Activated T-helper 1 cell treated with anti-CD3 and anti-CD28 coated beads, Interleukin-12 subunit alpha, Interleukin-12 subunit beta, Interleukin-2, Interleukin-4 antibody, amounts not matched to agents 30 ng/mL and 10 ng/mL and 1 ng/mL, durations not matched to agents 14 hours and 24 hours and 36 hours (primary cell): ENCODE data around the gene COL18A1. TPM values are rescaled to one million over a fixed set of nuclear protein-coding genes. Genes with fewer than 3 reads are reported as not detected.

ENCODE experiments used
- DNase-seq: peaks from one replicate; pipeline ENCODE4 v3.0.0; 2021; ENCODE audit warnings: low spot score
- H3K27ac Mint-ChIP-seq: one replicate; pipeline ENCODE4 v1.8.0; 2021; ENCODE audit warnings: mild to moderate bottlenecking, mixed read lengths
- H3K27me3 Mint-ChIP-seq: one replicate; pipeline ENCODE4 v1.8.0; 2022; ENCODE audit warnings: mild to moderate bottlenecking, moderate library complexity, mixed read lengths; ENCODE audit not compliant: insufficient read depth
- H3K36me3 Mint-ChIP-seq: one replicate; pipeline ENCODE4 v1.8.0; 2021; ENCODE audit warnings: low read depth, mixed read lengths
- H3K4me1 Mint-ChIP-seq: one replicate; pipeline ENCODE4 v1.8.0; 2021; ENCODE audit warnings: low read depth, mixed read lengths
- H3K4me3 Mint-ChIP-seq: one replicate; pipeline ENCODE4 v1.8.0; 2021; ENCODE audit warnings: mild to moderate bottlenecking, moderate library complexity, mixed read lengths
- H3K9me3 Mint-ChIP-seq: one replicate; pipeline ENCODE4 v1.8.0; 2021; ENCODE audit warnings: mixed read lengths
- intact Hi-C: fragments of 100-400 bp; cut with micrococcal nuclease; formaldehyde crosslinking; loops from one replicate; pipeline ENCODE4 v1.15.1; 2024
- total RNA-seq: library from RNA; stranded (reverse); gene quantifications from 2 replicates; pipeline ENCODE4 v1.2.3, GENCODE V29; 2022

COL18A1 gene
- total RNA-seq, 1 donor from 2014 or later: 2.1 TPM

GRCh38 chr21:45420061-45421041, 15.4 kb downstream of the COL18A1 start:
- Mint-ChIP-seq H3K4me1 (no peaks in the 10 kb centered on the region), H3K27ac (no peak overlapping the region), H3K4me3 (no peak overlapping the region), H3K27me3 (no peaks in the 10 kb centered on the region), H3K9me3 (no peaks in the 10 kb centered on the region), H3K36me3 (no peaks in the 10 kb centered on the region)
- no peak for DNase-seq
- intact Hi-C loops: no loop called here

DNA sequence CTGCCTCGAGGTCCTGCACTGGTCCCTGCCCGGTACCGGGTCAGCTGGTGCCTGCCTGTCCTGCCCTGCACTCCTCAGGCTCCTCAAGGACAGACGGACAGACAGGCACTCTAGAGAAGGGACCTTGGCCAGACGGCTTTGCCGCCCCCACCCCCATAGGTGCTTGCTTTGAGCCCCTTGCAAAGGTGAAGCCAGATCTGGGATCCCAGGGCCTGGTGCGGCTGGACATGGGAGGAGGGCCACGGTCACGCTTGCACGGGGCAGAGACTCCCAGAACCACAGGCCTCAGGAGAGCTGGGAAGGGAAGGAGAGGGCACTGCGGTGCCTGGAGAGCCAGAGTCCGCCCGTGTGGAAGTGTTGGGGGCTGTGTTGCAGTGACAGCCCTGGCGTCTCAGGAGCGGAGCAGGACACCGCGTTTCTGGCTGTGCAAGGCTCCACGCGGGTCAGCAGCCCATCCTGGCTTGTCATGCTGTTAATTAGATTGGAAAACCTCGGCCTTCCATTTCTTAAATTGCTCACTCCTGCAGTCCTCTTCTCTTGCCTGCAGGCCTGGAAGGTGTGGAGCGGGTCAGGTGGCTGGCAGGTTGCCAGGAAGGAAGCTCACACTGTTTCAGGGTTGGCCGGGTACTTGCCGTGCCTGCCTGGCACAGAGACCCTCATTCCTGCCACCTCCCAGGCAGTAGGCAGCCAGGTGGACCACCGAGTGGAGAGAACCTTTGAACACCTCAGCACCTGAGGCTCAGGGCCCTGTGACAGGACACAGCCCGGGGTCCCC, 16.3 kb downstream of the COL18A1 start:
- H3K27me3 Mint-ChIP-seq: no peaks in the 10 kb centered on the region
- no peak overlapping the region for H3K4me3 Mint-ChIP-seq
- no peak for DNase-seq
- H3K27ac Mint-ChIP-seq: no peak overlapping the region
- no peaks in the 10 kb centered on the region for H3K9me3 Mint-ChIP-seq
- no peaks in the 10 kb centered on the region for H3K4me1 Mint-ChIP-seq
- H3K36me3 Mint-ChIP-seq: no peaks in the 10 kb centered on the region
- intact Hi-C loops: no loop called here

DNA sequence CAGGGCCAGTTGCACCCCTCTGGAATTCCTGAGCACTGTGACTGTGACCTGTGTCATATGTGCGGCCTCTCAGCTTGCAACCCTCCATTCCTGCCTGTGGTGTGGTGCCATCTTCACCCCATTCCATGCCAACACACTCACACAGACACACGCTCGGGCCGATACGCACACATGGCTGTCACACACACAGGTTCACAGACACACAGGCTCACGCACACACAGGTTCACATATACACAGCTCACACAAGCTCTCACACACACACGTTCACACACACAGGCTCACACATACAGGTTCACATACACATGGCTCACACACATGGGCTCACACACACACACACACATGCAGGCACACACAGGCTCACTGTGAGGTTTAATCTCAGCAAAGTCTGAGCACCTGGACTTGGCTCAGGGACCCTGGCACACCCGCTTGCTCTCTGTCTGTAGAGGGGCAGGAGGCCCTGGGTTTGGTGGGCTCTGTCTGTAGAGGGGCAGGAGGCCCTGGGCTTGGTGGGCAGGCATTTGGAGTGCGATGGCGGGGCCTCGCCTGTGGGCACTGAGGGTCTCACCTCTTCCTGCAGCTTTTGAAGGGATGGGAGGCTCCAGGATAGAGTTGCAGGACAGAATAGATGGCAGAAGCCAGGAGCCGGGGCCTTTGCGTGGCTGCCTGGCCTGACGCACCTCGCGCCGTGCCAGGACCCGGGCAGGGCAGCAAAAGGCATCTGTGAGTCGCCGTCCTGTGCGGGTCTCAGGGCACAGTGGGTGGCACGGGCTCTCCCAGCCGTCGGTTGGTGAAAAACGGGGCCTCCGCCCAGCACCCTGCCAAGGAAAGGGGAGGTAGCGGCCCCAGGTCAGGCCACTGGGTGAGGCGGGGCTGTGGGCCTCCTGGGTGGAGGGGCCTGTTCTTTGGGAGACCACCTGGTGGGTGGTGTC, 17.1 kb downstream of the COL18A1 start:
- H3K4me1 Mint-ChIP-seq: no peaks in the 10 kb centered on the region
- intact Hi-C loops: no loop called here
- no peak for DNase-seq
- no peak overlapping the region for H3K4me3 Mint-ChIP-seq
- no peaks in the 10 kb centered on the region for H3K9me3 Mint-ChIP-seq
- no peaks in the 10 kb centered on the region for H3K27me3 Mint-ChIP-seq
- no peak overlapping the region for H3K27ac Mint-ChIP-seq
- no peaks in the 10 kb centered on the region for H3K36me3 Mint-ChIP-seq

- H3K27me3 Mint-ChIP-seq: no peaks in the 10 kb centered on the region
- H3K4me3 Mint-ChIP-seq: no peak overlapping the region
- H3K27ac Mint-ChIP-seq: no peak overlapping the region
- no peak for DNase-seq
- intact Hi-C loops: no loop called here
- H3K4me1 Mint-ChIP-seq: no peaks in the 10 kb centered on the region
- H3K36me3 Mint-ChIP-seq: no peaks in the 10 kb centered on the region
- H3K9me3 Mint-ChIP-seq: no peaks in the 10 kb centered on the region
Observed at GRCh38 chr21:45423201-45423955, 18.4 kb downstream of the COL18A1 start.

- no peaks in the 10 kb centered on the region for H3K9me3 Mint-ChIP-seq
- no peaks in the 10 kb centered on the region for H3K27me3 Mint-ChIP-seq
- no peaks in the 10 kb centered on the region for H3K36me3 Mint-ChIP-seq
- intact Hi-C loops: no loop called here
- H3K4me1 Mint-ChIP-seq: no peaks in the 10 kb centered on the region
- no peak overlapping the region for H3K27ac Mint-ChIP-seq
- DNase-seq: no peak
- H3K4me3 Mint-ChIP-seq: no peak overlapping the region
Observed at GRCh38 chr21:45423968-45424853, 19.2 kb downstream of the COL18A1 start.

DNA sequence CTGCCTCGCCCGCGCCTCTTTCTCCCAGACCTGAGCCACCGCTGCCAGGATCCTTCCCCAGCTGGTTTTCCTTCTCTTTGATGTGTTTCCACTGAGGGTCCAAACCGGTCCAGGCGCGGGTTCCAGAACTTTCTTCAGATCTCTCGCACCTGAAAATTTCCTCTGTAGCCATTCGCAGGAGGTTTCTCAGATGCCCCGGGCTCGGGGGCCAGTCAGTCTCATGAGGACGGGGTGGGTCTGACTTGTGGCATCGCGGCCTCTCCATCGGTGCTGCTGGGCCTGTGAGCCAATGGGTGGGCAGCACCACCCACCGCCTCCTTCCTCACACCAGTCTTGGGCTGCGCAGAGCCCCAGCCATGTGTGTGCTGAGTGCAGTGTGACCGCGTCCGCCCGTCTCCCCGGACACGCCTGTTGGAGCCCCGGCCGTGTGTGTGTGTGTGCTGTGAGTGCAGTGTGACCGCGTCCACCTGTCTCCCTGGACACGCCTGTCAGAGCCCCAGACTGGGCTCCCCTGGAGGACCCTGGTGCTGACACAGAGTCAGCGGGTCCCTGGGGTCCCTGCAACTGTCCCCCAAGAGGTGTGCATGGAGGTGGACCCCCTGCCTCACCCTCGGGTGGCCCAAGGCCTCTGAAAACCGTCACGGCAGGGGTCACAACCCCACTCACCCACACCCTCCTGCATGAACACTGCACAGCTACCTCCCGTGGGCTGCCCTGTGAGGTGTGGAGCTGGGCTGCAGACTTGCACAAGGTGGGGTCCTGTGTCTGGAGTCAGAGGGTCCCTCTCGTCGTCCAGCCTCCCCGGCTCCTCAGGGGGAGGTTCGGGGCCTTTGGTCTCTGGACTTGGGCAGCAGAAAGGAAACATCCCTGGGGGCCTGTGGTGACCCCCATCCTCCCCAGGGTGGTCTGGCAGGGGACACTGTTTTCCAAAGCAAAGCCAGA, 20.2 kb downstream of the COL18A1 start:
- H3K4me3 Mint-ChIP-seq: no peak overlapping the region
- intact Hi-C loops: no loop called here
- DNase-seq: no peak
- no peaks in the 10 kb centered on the region for H3K27me3 Mint-ChIP-seq
- H3K36me3 Mint-ChIP-seq: no peaks in the 10 kb centered on the region
- H3K9me3 Mint-ChIP-seq: no peaks in the 10 kb centered on the region
- H3K4me1 Mint-ChIP-seq: no peaks in the 10 kb centered on the region
- H3K27ac Mint-ChIP-seq: no peak overlapping the region

- H3K4me3 Mint-ChIP-seq: no peak overlapping the region
- no peaks in the 10 kb centered on the region for H3K36me3 Mint-ChIP-seq
- no peaks in the 10 kb centered on the region for H3K9me3 Mint-ChIP-seq
- intact Hi-C loops: no loop called here
- no peak for DNase-seq
- H3K27me3 Mint-ChIP-seq: peaks cover 2% of the 10 kb centered on the region
- H3K4me1 Mint-ChIP-seq: no peaks in the 10 kb centered on the region
- H3K27ac Mint-ChIP-seq: no peak overlapping the region
Observed at GRCh38 chr21:45427331-45428271, 22.6 kb downstream of the COL18A1 start.

GRCh38 chr21:45428534-45428933, 23.6 kb downstream of the COL18A1 start:
- Mint-ChIP-seq H3K9me3 (no peaks in the 10 kb centered on the region), H3K36me3 (no peaks in the 10 kb centered on the region), H3K27me3 (peaks cover 2% of the 10 kb centered on the region), H3K4me1 (no peaks in the 10 kb centered on the region), H3K27ac (no peak overlapping the region), H3K4me3 (no peak overlapping the region)
- intact Hi-C loops: no loop called here
- DNase-seq: no peak

DNA sequence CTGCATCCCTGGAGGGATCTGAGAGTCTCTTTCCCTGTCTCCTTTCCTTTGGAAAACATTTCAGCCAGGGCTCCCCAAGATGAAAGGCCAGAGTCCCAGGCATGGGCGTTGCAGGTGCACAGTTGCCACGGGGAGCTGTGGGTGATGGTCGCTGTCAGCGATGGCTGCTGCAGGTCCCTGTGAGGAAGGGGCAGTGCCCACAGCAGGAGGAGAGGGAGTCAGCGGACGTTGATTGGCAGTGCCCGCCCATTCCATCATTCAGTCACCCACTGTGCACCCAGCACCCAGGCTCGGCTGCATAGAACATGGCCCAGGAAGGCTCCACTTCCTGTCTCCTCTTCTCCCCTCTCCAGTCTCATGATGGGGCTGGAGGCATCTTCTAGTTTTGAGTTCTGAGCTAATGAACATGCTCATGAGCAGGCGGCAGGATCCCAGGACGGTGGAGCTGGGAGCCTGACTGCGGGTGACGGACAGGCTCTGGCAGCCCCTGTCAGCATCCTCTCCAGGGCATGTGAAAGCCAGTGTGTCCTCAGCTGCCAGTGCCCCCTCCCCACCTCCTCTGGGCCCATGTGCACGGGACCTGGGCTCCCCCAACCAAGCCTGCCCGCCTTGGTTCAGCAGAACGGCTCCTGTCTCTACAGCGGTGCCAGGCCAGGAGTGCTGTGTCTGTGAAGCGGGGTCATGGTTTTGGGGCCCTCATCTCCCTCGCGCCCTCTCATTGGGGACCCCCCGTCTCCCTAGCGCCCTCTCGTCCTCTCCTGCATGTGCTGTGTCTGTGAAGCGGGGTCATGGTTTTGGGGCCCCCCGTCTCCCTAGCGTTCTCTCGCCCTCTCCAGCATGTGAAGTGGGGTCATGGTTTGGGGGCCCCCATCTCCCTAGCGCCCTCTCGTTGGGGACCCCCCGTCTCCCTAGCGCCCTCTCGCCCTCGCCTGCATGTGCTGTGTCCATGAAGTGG, 24.5 kb downstream of the COL18A1 start:
- Mint-ChIP-seq H3K27me3 (peaks cover 2% of the 10 kb centered on the region), H3K27ac (no peak overlapping the region), H3K4me3 (no peak overlapping the region), H3K36me3 (no peaks in the 10 kb centered on the region), H3K9me3 (no peaks in the 10 kb centered on the region), H3K4me1 (no peaks in the 10 kb centered on the region)
- intact Hi-C loops: no loop called here
- no peak for DNase-seq
